Transverse colon (tissue), 4 donors: ENCODE data around the gene PRCD. TPM values are rescaled to one million over a fixed set of nuclear protein-coding genes. Genes with fewer than 3 reads are reported as not detected.

Source experiments
- DNase-seq: peaks from one replicate; pipeline ENCODE4 v3.0.0-alpha.2; 2019
- H3K27ac ChIP-seq, 4 donors: fragments of 200-600 bp; sonication (generic); 2 replicates each; pipeline ENCODE4 v1.5.1; 2016 to 2018; ENCODE audit warnings: inconsistent platforms in 4 of 4
- H3K27me3 ChIP-seq: fragments of 200-600 bp; sonication (generic); 2 replicates; pipeline ENCODE4 v1.5.1; 2017; ENCODE audit warnings: inconsistent platforms
- H3K36me3 ChIP-seq, 4 donors: fragments of 200-600 bp; sonication (generic); 2 replicates each; pipeline ENCODE4 v1.5.1; 2017 to 2019; ENCODE audit warnings: inconsistent platforms in 4 of 4
- H3K4me1 ChIP-seq, 4 donors: fragments of 200-600 bp; sonication (generic); 2 replicates each; pipeline ENCODE4 v1.5.1; 2017 to 2020; ENCODE audit warnings: inconsistent platforms in 4 of 4
- H3K4me3 ChIP-seq, 4 donors: fragments of 200-600 bp; sonication (generic); 1 replicate in 1 of 4; 2 replicates in 3 of 4; pipeline versions ENCODE4 v1.5.1 to v1.6.1; 2017 to 2019; ENCODE audit warnings: inconsistent platforms in 4 of 4
- H3K9me3 ChIP-seq, 2 donors: fragments of 200-600 bp; sonication (generic); 2 replicates each; pipeline ENCODE4 v1.5.1; 2017 to 2019; ENCODE audit warnings: inconsistent platforms in 2 of 2
- CTCF ChIP-seq, 5 experiments: fragments of 200-600 bp in 3 of 5; fragments of 450-650 bp in 2 of 5; sonication (generic) in 3 of 5; IDR thresholded peaks; 1 replicate in 2 of 5; 2 replicates in 3 of 5; pipeline ENCODE4 v1.5.1; 2016 to 2017; ENCODE audit warnings: antibody characterized with exemption in 5 of 5, inconsistent platforms in 3 of 5, mild to moderate bottlenecking in 2 of 5, moderate library complexity in 1 of 5
- EP300 ChIP-seq: sonication (generic); formaldehyde crosslinking; IDR thresholded peaks from one replicate; pipeline ENCODE4 v1.6.1; 2017; ENCODE audit warnings: antibody characterized with exemption, low read depth
- POLR2A ChIP-seq: fragments of 450-650 bp; IDR thresholded peaks from one replicate; pipeline ENCODE4 v1.6.1; 2016; ENCODE audit warnings: antibody characterized with exemption, mild to moderate bottlenecking, moderate library complexity
- POLR2AphosphoS5 ChIP-seq, 3 donors: sonication (generic); formaldehyde crosslinking; IDR thresholded peaks; one replicate each; pipeline ENCODE4 v1.6.1; 2016; ENCODE audit warnings: antibody characterized with exemption in 3 of 3
- WGBS, 2 donors: methylation state at CpG; one replicate each; pipeline ENCODE4 v1.1.5; 2018; ENCODE audit warnings: low coverage in 1 of 2; 5-methylcytosine and 5-hydroxymethylcytosine counted together
- in situ Hi-C, 4 donors: fragments of 200-750 bp; cut with MboI; loops; one replicate each; pipeline versions ENCODE4 v1.15.0 to v1.15.1; 2017; ENCODE audit warnings: low sequenced_read_pairs in 3 of 4, low pct_ligation_motif_present in 1 of 4, low pct_unique_long_range_greater_than_20kb in 1 of 4
- intact Hi-C: fragments of 100-400 bp; cut with DNase I; formaldehyde crosslinking; loops from one replicate; pipeline ENCODE4 v1.15.1; 2023; ENCODE audit warnings: low total_unique reads
- total RNA-seq, 4 donors: library from RNA; depleted of rRNA; stranded (reverse); fragments of >200 nt; gene quantifications; one replicate each; pipeline ENCODE4 v1.1.0, GENCODE V29; 2016

PRCD gene
- total RNA-seq, 4 donors from 2014 or later, result 0.64 to 6.8 TPM; not detected in 2

- no peak for DNase-seq
- H3K27ac ChIP-seq, result peak overlapping the region; percentile 30 to 71 (median 58)
- peaks cover 3 to 20% (median 18%) of the 10 kb centered on the region in 4 donors for H3K4me1 ChIP-seq
- TF ChIP-seq EP300 (no peak), CTCF (IDR thresholded peaks at IDR 0.05) (no peak)
- H3K4me3 ChIP-seq, result peak overlapping the region in 3 of 4 donors; percentile 47 to 62 (median 56)
- no peaks in the 10 kb centered on the region for H3K36me3 ChIP-seq
- peaks cover 55% of the 10 kb centered on the region for H3K27me3 ChIP-seq
- no peaks in the 10 kb centered on the region for H3K9me3 ChIP-seq
- in situ Hi-C loops, result no loop called here
- WGBS, 2 donors, result 22% methylated on average over 17 of the region's 17 CpGs; no CpG with 5 or more reads in 1 of the 2 donors
- intact Hi-C loops, result loop anchor here (5.0 kb wide), 1 partner anchor 1168 kb away; no protein-coding TSS in a partner anchor
Measured at GRCh38 chr17:76584427-76585032, 44.7 kb downstream of the PRCD start.

GRCh38 chr17:76585033-76585648, 45.3 kb downstream of the PRCD start:
- Histone ChIP-seq H3K9me3 (no peaks in the 10 kb centered on the region), H3K36me3 (no peaks in the 10 kb centered on the region), H3K27ac (peak overlapping the region; percentile 30 to 71 (median 58)), H3K27me3 (peaks cover 55% of the 10 kb centered on the region), H3K4me1 (peaks cover 3 to 20% (median 18%) of the 10 kb centered on the region in 4 donors), H3K4me3 (peak overlapping the region; percentile 47 to 67 (median 59))
- TF ChIP-seq CTCF (IDR thresholded peaks at IDR 0.05) (no peak), POLR2A (no peak), POLR2AphosphoS5 (IDR thresholded peaks at IDR 0.05) (no peak)
- peak; percentile 43 for DNase-seq
- intact Hi-C loops, result no loop called here
- WGBS, 2 donors, result 1% methylated on average over 46 of the region's 62 CpGs; no CpG with 5 or more reads in 1 of the 2 donors
- in situ Hi-C loops, result no loop called here

- TF ChIP-seq EP300 (no peak), POLR2AphosphoS5 (IDR thresholded peaks at IDR 0.05) (no peak), POLR2A (no peak), CTCF (IDR thresholded peaks at IDR 0.05) (peak in 4 of 5 experiments; percentile 18 to 55 (median 36))
- H3K36me3 ChIP-seq, result no peaks in the 10 kb centered on the region
- DNase-seq, result peak; percentile 71
- 2% methylated on average over 56 of the region's 84 CpGs; no CpG with 5 or more reads in 1 of the 2 donors for WGBS, 2 donors
- H3K4me3 ChIP-seq, result peak within 1 kb of the TSS; percentile 47 to 67 (median 59)
- peaks cover 55% of the 10 kb centered on the region for H3K27me3 ChIP-seq
- in situ Hi-C loops, result no loop called here
- peaks cover 3 to 20% (median 18%) of the 10 kb centered on the region in 4 donors for H3K4me1 ChIP-seq
- H3K9me3 ChIP-seq, result no peaks in the 10 kb centered on the region
- intact Hi-C loops, result no loop called here
- peak within 1 kb of the TSS; percentile 30 to 71 (median 58) for H3K27ac ChIP-seq
Measured at GRCh38 chr17:76585649-76586593, 46.1 kb downstream of the PRCD start, which contains the start of gene ST6GALNAC2. Gene ST6GALNAC2 (minus strand): TSS chr17:76585860. CDS start chr17:76585808, 52 bp downstream.
